G401 (cell line): Measurements from ENCODE around the gene SP2. TPM values are rescaled to one million over a fixed set of nuclear protein-coding genes. Genes with fewer than 3 reads are reported as not detected.

Source experiments
- DNase-seq: peaks from one replicate; pipeline ENCODE4 v3.0.0-alpha.2; 2015; ENCODE audit warnings: low spot score
- in situ Hi-C: cut with HindIII; loops from 2 replicates; pipeline ENCODE4 v1.10.0; 2016; ENCODE audit warnings: low sequenced_read_pairs, mixed read lengths
- total RNA-seq: library from RNA; depleted of rRNA; stranded (reverse); fragments of >200 nt; shearing (Covaris generic); gene quantifications from 2 replicates; pipeline ENCODE4 v1.2.3, GENCODE V29; 2014

The SP2 gene
- total RNA-seq, 1 experiment from 2014 or later: 0.71 TPM

- in situ Hi-C loops: no loop called here
- DNase-seq: no peak
Observed at GRCh38 chr17:47867813-47868533, 28.1 kb upstream of the SP2 start.

DNA sequence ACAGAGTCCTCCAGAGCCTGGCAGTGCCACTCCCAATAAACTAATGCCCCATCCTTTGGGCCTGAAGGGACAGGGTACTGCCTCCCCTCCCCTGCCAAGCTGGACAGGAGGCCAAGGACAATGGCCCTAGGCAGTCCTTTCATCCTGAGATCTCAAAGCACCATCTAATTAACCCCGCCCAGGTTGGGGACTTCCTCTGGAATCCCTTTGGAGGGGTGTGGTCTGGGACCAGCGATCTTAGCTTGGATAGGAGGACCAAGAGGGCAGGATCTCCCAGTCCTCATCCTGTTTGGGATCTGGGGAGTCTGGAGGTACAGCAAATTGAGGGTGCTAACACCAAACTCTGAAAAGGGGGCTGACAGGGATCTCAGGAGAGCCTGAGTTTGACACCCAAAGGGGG lies 26.9 kb upstream of the SP2 start:
- no peak for DNase-seq
- in situ Hi-C loops: no loop called here

DNA sequence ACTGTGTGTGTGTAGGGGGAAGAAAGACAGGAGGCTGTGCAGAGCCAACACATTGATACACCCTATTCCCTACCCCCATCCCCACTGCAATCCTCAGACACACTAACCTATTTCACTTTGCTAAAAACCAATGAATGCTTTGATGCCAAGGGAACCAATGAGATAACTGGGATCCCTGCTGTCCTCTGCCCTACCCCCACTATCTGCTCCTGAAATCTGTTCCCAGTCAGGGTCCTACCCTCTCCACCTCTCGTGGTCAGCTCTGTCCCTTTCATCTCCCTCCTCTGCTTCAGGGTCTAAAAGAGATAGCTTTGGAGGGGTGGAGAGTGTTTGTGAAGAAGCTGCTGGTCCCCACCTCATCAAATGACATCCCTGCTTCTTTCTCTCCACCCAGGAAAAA lies 26.0 kb upstream of the SP2 start:
- in situ Hi-C loops: no loop called here
- DNase-seq: no peak

GRCh38 chr17:47871048-47871447 lies 25.0 kb upstream of the SP2 start:
- in situ Hi-C loops: no loop called here
- no peak for DNase-seq

GRCh38 chr17:47872019-47872650 lies 23.9 kb upstream of the SP2 start:
- in situ Hi-C loops: no loop called here
- DNase-seq: no peak

- in situ Hi-C loops: no loop called here
- DNase-seq: no peak
Observed at GRCh38 chr17:47872651-47873161, 23.3 kb upstream of the SP2 start.

- no peak for DNase-seq
- in situ Hi-C loops: no loop called here
Observed at GRCh38 chr17:47873200-47874090, 22.6 kb upstream of the SP2 start.

DNA sequence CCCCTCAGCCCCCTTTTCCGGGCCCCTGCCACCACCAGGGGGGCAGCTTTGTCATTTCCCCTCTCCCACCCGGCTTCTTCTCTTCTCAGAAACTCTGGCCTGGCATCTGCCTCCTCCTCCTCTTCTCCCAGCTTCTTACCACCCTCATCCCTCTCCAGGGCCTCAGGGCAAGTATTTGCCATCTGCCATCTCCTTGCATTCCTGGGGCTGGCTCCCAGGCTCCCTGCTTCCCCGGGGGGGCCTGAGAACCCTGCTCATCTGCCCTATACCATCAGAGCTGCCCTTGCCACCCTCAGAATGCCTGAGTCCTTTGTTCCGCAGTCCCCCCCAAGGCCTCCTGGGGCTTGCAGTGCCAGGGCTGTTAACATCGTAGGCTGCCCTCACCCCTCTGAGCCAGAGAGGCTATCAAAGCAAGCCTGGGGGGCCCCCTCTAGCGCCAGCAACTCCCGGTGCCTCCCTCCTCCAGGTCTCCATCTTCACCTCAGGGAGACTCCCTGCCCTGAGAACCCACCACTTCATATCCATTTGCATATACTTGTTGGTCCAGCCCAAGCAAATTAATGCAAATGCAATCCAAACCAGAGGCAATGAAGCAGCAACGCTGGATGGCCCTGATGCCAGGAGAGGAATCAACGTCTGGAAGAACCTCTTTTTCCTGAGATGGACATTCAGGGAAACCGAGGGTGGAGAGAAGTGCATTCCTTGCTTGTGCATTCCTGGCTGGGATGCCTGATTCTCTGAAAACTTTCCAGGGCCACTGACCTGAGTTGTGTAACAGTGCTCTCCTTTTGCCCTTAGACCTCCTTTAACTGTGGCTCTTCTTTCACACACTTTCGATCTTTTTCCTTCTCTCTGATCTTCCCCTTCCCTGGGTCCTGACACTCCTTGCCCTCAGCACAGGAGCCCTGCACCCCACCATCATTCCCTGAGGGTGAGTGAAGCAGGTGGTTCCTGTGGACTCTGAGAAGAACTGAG lies 20.7 kb upstream of the SP2 start:
- in situ Hi-C loops: no loop called here
- DNase-seq: no peak

- in situ Hi-C loops: no loop called here
- DNase-seq: no peak
Observed at GRCh38 chr17:47877368-47878034, 18.5 kb upstream of the SP2 start.

DNA sequence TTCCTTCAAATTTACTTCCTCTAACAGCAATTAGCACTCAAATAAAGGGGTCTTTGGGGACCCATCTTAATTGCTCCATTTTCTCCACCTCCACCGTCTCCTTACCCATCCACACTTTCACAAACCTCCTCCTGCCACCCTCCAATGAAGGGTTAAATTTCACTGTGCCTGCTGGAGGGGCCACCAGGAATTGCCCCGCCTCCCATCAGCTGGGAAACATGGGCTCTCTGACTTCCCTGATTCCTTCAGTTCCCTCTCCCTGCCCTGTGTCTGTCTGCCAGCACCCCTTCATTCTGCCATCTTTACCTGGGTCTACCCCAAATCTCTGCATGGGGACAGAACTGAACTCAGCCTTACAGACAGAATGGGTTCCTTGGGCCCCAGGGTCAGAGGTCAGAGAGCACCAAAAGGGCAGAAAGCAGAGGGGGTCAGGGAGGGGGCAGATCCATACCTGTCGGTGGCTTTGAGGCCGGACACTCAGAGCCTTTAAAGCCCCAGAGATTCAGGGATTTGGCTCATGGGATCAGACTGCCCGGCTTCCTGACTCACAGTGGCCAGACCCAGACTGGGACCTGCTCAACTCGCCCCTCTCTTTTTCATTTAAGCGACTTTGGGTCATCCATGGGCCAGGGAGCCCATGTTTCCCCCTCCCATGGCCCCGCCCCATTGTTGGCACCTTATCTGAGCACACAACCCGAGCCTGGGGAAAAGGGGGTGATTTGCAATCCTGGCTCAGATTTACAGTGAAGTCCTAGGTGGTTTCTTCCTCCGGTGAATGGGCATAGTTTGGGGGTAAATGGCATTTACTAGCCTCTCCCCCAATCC lies 17.6 kb upstream of the SP2 start:
- in situ Hi-C loops: no loop called here
- DNase-seq: no peak

DNA sequence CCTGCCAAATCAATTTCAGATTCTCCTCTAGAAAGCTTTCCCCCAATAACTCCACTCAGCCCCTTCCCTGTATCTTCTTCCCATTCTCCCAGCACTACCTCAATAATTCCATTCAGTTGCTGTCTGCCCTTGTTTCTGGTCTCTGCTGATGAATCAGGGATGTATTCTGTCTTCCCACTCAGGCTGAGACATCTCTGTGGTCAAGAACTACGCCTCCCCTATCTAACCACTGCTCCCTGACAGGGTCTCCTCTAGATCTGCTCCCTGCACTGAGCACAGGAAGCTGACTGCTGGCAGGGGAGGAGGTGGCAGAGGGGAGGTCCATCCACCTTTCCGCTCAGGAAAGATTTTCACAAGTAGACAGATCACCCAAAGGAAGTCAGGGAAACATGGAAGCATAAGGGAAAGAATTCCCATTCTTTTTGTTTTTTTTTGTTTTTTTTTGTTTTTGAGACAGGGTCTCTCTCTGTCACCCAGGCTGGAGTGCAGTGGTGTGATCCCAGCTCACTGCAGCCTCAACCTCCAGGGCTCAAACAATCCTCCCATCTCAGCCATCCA lies 16.9 kb upstream of the SP2 start:
- DNase-seq: no peak
- in situ Hi-C loops: no loop called here

GRCh38 chr17:47879776-47880454 lies 16.1 kb upstream of the SP2 start:
- in situ Hi-C loops: no loop called here
- no peak for DNase-seq

- in situ Hi-C loops: no loop called here
- DNase-seq: no peak
Observed at GRCh38 chr17:47882247-47882646, 13.8 kb upstream of the SP2 start.

DNA sequence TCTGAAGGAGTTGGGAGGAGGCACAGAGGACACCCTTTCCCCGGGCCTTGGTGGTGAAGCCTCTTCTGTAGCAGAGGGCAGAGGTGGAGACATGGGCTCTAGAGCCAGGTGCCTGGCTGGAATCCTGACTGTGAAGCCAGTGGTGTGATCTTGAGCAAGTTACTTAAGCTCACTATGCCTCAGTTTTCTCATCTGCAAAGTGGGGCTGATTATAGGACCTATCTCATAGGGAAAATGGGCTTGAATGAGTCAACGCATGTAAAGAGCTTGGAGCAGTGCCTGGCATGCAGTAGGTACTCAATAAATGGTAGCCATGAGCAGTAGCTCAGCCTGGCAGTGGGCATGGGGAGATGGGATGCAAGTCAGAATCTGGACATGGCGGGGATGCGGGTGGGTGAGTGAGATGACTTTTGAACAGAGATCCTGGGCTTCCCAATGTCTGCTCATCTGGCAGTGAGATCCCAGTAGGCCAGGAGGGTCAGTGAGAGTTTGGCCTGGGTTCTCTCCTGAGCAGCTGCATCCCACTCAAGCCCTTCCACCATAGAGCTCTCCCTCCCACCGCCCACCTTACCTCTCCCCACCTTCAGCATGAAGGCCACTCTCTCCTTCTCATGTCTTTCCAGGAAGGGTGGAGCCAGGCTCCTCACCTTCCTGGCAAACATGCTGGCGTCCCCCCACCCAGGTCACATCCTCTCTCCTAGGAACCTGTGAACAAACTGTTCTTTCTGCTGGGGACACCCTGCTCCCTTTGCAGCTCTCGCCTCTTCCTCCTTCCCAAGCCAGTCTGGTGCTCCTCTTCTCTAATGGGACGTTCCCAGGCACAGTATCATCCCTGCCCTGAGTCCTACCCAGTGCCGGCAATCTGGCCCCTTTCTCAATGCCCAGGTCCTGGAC lies 13.1 kb upstream of the SP2 start:
- no peak for DNase-seq
- in situ Hi-C loops: no loop called here

DNA sequence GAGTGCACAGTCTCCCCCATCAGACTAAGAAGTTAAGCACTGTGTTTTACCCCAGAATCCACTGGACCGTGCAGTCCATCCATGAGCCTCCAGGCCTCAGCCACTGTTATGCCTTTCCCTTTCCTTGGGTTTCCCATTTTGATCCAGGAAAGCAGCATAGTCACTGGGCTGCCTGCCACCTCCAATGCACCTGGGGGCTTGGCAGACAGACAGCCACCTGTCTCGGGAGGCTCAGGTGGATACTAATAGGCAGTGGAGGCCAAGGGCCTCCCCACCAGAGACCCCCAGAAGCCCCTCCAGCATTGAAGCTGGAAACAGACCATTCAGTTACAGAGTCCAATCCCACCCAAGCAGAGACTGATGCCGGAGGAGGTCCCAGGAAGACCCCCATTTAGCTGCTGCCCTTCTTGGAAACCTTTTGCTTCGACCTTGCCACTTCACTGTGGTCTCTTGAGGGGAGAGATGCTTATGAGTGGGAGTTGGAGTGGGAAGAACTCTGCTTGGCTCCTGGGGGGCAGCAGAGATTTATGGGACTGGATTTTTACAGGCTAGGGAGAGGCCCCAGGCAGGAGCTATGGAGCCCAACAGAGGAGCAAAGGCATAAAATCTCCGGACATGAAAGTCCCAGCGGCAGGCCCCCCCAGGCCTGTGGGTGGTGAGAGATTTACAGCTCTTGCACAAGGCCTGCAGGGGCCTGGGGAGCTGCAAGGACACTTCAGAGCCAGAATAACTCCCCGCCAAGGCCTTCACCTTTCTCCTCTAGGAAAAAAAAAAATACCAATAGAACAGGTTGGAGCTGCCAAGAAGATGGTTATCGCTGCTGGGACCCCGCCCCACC lies 12.2 kb upstream of the SP2 start:
- in situ Hi-C loops: no loop called here
- no peak for DNase-seq
